Stimulated activated CD4-positive, alpha-beta T cell treated with anti-CD3 and anti-CD28 coated beads, Interleukin-12 subunit alpha, Interleukin-12 subunit beta, amount 100 ng/mL, for 4 hours (primary cell): ENCODE measurements around the gene SOX8.

Experiments
- DNase-seq: peaks from one replicate; pipeline ENCODE4 v3.0.0-alpha.2; 2020

Gene SOX8

DNA sequence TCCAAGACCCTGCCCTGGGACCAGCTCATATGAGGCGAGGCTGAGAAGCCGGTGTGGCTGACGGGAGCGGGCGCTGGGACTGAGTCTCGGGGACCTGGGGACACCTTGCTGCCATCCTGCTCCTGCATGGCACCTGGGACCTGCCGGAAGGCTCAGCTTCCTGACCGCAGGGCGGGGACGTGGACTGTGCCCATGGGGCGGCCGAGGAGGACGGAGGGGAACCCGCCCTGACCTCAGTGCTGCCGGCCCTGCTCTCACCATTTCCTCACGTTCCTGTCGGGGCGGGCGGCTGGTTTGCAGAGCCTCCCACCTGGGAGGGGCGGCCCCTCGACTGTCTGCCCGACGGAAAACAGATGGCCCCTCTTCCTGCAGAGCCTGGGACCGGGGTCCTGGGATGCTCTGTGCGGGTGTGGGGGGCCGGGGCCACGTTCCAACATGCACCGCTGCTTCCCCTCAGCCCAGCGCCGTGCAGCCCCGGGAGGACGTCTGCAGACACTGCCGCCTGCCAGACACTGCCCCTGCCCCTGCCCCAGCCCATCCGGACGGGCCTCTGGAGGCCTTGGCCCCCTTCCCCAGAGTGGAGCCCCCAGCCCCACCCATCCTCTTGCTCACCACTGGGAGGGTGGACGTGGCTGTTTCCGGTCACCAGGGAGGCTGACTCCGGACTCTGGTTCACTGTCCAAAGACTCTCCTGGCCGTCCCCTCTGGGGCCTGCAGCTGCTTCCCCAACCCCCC lies 47.1 kb downstream of the SOX8 start:
- DNase-seq, result no peak

DNA sequence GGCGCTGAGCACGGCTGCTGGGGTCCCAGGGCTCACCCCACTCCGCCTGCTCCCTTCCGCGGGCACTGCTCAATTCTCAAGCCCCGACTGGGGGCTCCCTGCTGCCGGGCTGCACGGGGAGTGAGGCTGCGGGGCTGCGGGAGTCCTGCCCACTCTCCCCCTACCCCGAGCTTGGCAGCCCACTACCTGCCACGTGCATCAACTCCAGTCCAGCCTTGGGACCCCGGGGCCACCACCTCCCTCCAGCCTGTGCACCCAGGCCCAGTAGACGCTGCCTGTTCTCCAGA lies 47.6 kb downstream of the SOX8 start:
- DNase-seq, result no peak

DNA sequence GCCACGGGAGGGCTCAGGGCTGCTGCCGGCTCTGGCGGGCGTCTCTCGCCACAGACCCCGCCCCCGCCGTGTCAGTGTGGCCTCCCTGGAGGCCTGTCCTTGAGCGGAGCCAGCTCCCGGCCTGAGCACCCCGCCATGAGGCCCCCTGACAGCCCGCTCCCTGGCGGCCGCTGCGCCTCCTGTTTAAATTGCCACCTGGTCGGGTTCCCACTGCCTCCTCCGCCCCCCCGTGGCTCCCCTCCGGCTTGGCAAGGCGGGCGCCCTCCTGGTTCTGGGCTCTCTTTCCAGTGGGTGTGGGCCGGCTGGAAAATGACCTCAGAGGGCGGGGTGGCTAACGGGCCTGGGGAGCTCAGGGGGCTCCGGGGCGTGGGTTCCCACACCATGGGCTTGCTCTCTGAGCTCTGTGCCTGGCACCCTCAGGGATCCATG lies 48.9 kb downstream of the SOX8 start:
- no peak for DNase-seq

DNA sequence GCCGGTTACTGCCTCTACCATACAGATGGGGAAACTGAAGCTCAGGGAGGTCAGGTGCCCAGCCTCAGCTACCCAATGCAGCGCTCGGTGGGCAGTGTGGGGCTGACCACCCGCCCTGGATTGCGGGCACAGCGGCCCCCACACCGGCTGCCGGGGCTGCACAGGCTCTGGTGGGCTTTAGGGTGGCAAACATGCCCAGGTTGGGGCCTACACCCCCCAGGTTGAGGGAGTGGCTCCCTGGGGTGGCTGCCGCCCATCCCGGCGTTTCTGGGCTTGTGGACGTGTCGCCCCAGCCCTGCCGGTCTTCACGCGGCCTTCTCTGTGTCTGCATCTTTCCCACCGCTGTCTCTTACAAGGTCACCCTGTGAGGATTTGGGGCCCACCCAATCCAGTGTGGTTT lies 50.1 kb downstream of the SOX8 start:
- DNase-seq, result no peak

DNA sequence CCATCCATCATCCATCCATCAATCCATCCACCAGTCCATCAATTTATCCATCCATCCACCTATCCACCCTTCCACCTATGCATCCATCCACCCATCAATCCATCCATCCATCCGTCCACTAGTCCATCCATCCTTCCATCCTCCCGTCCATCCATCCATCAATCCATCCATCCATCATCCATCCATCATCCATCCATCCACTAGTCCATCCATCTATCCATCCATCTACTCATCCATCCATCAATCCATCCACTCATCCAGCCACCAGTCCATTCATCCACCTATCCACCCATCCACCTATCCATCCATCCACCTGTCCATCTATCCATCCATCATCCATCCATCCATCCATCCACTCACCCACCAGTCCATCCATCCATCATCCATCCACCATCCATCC lies 51.0 kb downstream of the SOX8 start:
- no peak for DNase-seq

DNA sequence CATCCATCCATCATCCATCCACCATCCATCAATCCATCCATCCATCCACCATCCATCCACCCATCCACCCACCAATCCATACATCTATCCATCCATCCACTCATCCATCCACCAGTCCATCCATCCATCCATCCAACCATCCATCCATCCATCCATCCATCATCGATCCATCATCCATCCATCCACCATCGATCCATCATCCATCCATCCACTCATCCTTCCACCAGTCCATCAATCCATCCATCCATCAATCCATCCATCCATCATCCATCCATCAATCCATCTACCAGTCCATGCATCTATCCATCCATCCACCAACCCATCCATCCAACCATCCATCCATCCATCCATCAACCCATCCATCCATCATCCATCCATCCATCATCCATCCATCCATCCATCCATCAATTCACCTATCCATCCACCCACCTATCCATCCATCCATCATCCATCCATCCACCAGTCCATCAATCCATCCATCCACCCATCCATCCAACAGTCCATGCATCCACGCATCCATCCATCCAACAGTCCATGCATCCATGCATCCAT lies 51.6 kb downstream of the SOX8 start:
- no peak for DNase-seq

DNA sequence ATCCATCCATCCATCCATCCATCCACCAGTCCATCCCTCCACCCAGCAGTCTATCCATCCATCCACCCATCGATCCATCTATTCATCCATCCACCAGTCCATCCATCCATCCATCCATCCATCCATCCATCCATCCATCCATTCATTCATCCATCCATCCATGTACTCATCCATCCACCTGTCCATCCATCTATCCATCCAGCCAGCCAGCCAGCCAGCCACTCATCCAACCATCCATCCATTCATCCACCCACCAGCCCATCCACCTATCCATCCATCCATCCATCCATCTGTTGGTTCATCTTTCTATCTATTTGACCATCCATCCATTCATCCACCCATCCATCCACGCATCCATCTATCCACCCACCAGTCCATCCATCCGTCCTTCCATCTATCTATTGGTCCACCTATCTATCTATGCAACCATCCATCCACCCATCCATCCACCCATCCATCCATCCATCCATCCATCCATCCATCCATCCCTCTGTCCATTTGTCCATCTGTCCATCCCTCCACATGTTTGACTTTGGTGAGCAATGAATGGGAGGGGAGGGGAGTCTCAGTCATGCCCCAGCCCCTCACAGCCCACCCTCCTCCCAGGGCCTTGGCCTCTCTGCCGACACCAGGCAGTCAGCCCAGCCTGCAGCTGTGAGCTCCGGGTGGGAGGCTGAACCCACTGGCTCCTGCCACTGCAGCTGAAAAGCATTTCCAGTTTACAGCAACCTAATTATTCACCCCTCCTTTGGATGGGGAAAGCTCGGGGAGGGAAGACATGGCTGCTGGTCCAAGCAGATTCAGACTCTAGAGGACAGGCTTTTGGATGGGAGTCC lies 52.9 kb downstream of the SOX8 start:
- no peak for DNase-seq

DNA sequence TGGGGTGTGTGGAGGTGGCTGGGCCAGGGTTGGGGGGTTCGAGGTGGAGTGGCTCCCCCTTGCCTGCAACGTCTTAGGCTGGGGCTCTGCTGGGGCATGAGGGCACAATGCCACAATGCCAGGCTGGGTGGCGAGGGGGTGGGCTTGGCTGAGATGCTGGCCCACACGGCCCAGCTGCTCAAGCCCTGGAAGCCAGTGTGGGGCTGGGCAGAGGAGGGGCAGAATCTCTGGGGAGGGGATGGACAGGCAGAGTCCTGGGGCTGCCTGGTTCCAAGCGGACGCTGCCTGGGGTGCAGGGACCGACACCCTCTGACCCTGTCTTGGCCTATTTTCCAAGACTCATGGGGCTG lies 53.5 kb downstream of the SOX8 start:
- no peak for DNase-seq

DNA sequence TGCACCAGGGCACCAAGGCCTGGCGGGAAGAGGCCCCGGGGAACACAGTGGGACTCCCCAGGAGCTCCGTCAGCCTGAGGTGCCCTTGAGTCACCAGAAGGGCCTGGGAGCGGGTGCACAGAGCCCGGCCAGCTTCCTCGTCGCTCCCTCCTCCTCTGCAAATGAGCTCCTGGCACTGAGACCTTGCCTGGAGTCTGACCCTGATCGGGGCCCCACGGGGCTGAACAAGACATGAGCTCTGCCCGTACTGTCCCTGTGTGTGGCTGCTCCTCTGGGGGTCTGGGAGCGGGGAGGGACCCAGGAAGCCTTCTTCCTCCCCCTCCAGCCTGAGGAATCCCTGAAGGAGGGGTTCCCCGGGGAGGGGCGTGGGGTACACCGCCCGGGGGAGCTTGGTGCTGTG lies 54.6 kb downstream of the SOX8 start:
- DNase-seq, result no peak
